ENCODE results near the gene PTGR2. TPM values are rescaled to one million over a fixed set of nuclear protein-coding genes. Genes with fewer than 3 reads are reported as not detected.

PTGR2 gene
- total RNA-seq, 1 donor from 2014 or later: 5.8 TPM

DNA sequence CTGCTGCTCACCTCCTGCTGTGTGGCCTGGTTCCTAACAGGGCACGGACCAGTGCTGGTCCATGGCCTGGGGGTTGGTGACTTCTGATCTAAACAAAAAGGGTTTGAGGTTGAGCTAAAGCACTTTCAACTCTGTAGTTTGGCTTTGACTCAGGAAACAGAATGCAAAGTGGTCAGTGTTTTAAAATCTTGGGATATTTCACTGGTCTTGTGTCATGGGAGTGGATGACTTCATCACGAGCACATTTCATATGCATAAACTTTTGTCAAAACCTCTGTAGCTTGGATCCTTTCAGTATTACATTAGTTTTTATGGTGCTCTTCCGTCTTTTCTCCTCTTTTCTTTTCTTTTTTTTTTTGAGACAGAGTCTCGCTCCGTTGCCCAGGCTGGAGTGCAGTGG lies 72.7 kb downstream of the PTGR2 start:
- FAIRE-seq: no peak
- DNase-seq (ENCODE audit: low read depth): no peak

More for the DNA sequence above, 72.7 kb downstream of the PTGR2 start:
- Histone ChIP-seq H3K4me3 (ENCODE audit: insufficient read depth, low read depth, low read length) (no peak overlapping the region), H3K79me2 (ENCODE audit: insufficient read depth, low read length) (peaks cover 3% of the 10 kb centered on the region), H3K27me3 (ENCODE audit: insufficient read depth, low read length) (no peaks in the 10 kb centered on the region), H3K4me2 (ENCODE audit: low read length) (no peak overlapping the region), H3K36me3 (ENCODE audit: insufficient read depth, low read length) (peaks cover 49% of the 10 kb centered on the region), H2AFZ (ENCODE audit: low read depth, low read length) (no peak overlapping the region), H3K4me1 (ENCODE audit: insufficient read depth, low read length) (no peaks in the 10 kb centered on the region), H4K20me1 (ENCODE audit: insufficient read depth, low read length) (peaks cover 22% of the 10 kb centered on the region), H3K27ac (ENCODE audit: low read depth, low read length) (no peak overlapping the region), H3K9ac (ENCODE audit: low read length) (no peak overlapping the region), H3K9me3 (ENCODE audit: insufficient read depth, low read depth, low read length) (no peaks in the 10 kb centered on the region)
- H3K9me3 Mint-ChIP-seq (ENCODE audit: unreplicated experiment): no peaks in the 10 kb centered on the region
- H3K36me3 Mint-ChIP-seq (ENCODE audit: low read depth, unreplicated experiment): peaks cover 17% of the 10 kb centered on the region
- TF ChIP-seq EZH2 (IDR thresholded peaks at IDR 0.05; ENCODE audit: insufficient read depth, low read length): no peak
- TF ChIP-seq, protein P1, sequence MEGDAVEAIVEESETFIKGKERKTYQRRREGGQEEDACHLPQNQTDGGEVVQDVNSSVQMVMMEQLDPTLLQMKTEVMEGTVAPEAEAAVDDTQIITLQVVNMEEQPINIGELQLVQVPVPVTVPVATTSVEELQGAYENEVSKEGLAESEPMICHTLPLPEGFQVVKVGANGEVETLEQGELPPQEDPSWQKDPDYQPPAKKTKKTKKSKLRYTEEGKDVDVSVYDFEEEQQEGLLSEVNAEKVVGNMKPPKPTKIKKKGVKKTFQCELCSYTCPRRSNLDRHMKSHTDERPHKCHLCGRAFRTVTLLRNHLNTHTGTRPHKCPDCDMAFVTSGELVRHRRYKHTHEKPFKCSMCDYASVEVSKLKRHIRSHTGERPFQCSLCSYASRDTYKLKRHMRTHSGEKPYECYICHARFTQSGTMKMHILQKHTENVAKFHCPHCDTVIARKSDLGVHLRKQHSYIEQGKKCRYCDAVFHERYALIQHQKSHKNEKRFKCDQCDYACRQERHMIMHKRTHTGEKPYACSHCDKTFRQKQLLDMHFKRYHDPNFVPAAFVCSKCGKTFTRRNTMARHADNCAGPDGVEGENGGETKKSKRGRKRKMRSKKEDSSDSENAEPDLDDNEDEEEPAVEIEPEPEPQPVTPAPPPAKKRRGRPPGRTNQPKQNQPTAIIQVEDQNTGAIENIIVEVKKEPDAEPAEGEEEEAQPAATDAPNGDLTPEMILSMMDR (IDR thresholded peaks at IDR 0.05; ENCODE audit: insufficient read depth, low read depth, low read length): no peak
- no peak overlapping the region for H3K27ac Mint-ChIP-seq (ENCODE audit: unreplicated experiment)
- no peaks in the 10 kb centered on the region for H3K4me1 Mint-ChIP-seq (ENCODE audit: low read depth, unreplicated experiment)
- H3K4me3 Mint-ChIP-seq (ENCODE audit: unreplicated experiment): no peak overlapping the region
- no peaks in the 10 kb centered on the region for H3K27me3 Mint-ChIP-seq (ENCODE audit: low read depth, unreplicated experiment)

Other genes starting within 250 kb of the PTGR2 start
- not detected in 2 replicates for gene ACOT6, start 239.3 kb upstream of the PTGR2 start, total RNA-seq
- 24.9 and 27.4 TPM in 2 replicates for gene DNAL1, start 206.8 kb upstream of the PTGR2 start, total RNA-seq
- 67.4 and 74.3 TPM in 2 replicates for gene PNMA1, start 137.4 kb upstream of the PTGR2 start, total RNA-seq
- 38.7 and 42.9 TPM in 2 replicates for gene ZNF410, start 35.0 kb downstream of the PTGR2 start, total RNA-seq
- gene FAM161B, start 98.3 kb downstream of the PTGR2 start, total RNA-seq: 2.6 and 3.0 TPM in 2 replicates
- 12.8 and 15.3 TPM in 2 replicates for gene COQ6, start 98.5 kb downstream of the PTGR2 start, total RNA-seq
- 9.5 and 9.7 TPM in 2 replicates for gene ENTPD5, start 167.5 kb downstream of the PTGR2 start, total RNA-seq
- 5.7 and 6.8 TPM in 2 replicates for gene BBOF1, start 167.5 kb downstream of the PTGR2 start, total RNA-seq
- 11.8 and 12.0 TPM in 2 replicates for gene ALDH6A1, start 232.6 kb downstream of the PTGR2 start, total RNA-seq
- 5.5 and 6.2 TPM in 2 replicates for gene LIN52, start 233.1 kb downstream of the PTGR2 start, total RNA-seq